Duodenal mucosa (tissue), 2 donors: ENCODE data around the gene RASGRP2.

Experiments
- H3K27ac ChIP-seq: one replicate; pipeline ENCODE4 v1.7.0; 2013; ENCODE audit warnings: low read depth, low read length
- H3K27me3 ChIP-seq, 2 donors: one replicate each; pipeline ENCODE4 v1.7.0; 2013; ENCODE audit warnings: low read length in 2 of 2, control low read depth in 1 of 2; ENCODE audit not compliant: insufficient read depth in 2 of 2, control insufficient read depth in 1 of 2
- H3K36me3 ChIP-seq, 2 donors: one replicate each; pipeline ENCODE4 v1.7.0; 2013; ENCODE audit warnings: low read length in 2 of 2, control low read depth in 1 of 2; ENCODE audit not compliant: insufficient read depth in 2 of 2, control insufficient read depth in 1 of 2
- H3K4me1 ChIP-seq, 2 donors: one replicate each; pipeline ENCODE4 v1.7.0; 2013; ENCODE audit warnings: low read length in 2 of 2, control low read depth in 1 of 2; ENCODE audit not compliant: insufficient read depth in 2 of 2, control insufficient read depth in 1 of 2
- H3K4me3 ChIP-seq, 2 donors: one replicate each; pipeline ENCODE4 v1.7.0; 2013; ENCODE audit warnings: low read length in 2 of 2, low read depth in 1 of 2
- H3K9ac ChIP-seq, 2 donors: one replicate each; pipeline ENCODE4 v1.7.0; 2013; ENCODE audit warnings: low read length in 2 of 2, low read depth in 1 of 2
- H3K9me3 ChIP-seq, 2 donors: one replicate each; pipeline ENCODE4 v1.7.0; 2013; ENCODE audit warnings: low read length in 2 of 2, control low read depth in 1 of 2; ENCODE audit not compliant: control insufficient read depth in 1 of 2

Gene RASGRP2

DNA sequence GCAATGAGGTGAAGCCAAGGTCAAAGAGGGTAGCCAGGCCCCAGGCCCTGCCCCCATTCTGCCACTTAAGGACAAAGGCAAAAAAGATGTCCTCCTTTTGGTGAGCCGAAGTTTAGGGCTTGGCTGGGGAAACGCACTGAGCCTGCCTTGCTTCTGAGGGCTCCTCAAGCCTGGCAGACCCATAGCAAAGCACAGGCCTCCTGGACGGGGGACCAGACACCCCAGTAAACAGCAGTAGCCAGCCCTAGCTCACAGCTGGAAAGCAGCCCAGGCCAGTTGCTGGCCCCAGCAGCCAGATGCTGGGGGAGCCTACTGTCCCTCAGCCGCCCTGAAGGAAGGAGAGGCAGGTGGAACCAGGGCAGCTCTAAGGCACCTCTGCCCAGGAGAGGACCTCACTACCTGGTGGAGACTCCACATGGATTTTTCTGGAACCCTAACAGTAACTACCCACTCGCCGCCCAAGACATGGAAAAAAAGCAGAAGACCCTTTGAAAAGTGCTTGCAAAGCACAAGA lies 19.6 kb upstream of the RASGRP2 start:
- H3K9me3 ChIP-seq = no peaks in the 10 kb centered on the region
- no peak overlapping the region for H3K9ac ChIP-seq
- no peaks in the 10 kb centered on the region for H3K27me3 ChIP-seq
- no peak overlapping the region for H3K4me3 ChIP-seq
- peaks cover 0 to 19% of the 10 kb centered on the region in 2 donors for H3K4me1 ChIP-seq
- H3K27ac ChIP-seq = no peak overlapping the region
- H3K36me3 ChIP-seq = peaks cover 47 to 65% of the 10 kb centered on the region in 2 donors

- no peak overlapping the region for H3K27ac ChIP-seq
- no peak overlapping the region for H3K4me3 ChIP-seq
- peaks cover 40 to 58% of the 10 kb centered on the region in 2 donors for H3K36me3 ChIP-seq
- H3K9ac ChIP-seq = peak overlapping the region in 1 of 2 donors; percentile 12
- no peaks in the 10 kb centered on the region for H3K9me3 ChIP-seq
- no peaks in the 10 kb centered on the region for H3K27me3 ChIP-seq
- H3K4me1 ChIP-seq = peaks cover 0 to 19% of the 10 kb centered on the region in 2 donors
Measured at GRCh38 chr11:64762674-64763525, 19.0 kb upstream of the RASGRP2 start.

DNA sequence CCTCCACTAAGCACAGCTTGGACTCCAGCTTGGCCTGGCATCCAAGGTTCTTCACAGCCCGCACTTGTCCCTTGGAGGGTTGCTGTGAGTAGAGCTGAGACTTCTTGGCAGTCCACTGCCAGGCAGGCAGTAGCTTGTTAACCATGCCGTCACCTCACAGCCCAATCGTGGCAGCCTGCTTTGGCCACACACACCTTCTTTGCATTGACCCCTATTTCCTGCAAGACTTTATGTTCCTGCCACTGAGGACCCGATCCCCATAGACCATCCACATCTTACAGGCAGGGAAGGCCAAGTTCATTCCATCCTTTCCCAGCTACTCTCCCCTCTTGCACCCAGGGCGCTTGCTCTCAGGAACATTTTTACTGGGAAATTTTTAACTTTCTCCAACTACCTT lies 18.3 kb upstream of the RASGRP2 start:
- Histone ChIP-seq H3K27me3 (no peaks in the 10 kb centered on the region), H3K27ac (no peak overlapping the region), H3K4me3 (no peak overlapping the region), H3K4me1 (peaks cover 0 to 19% of the 10 kb centered on the region in 2 donors), H3K9ac (no peak overlapping the region), H3K36me3 (peaks cover 34 to 52% of the 10 kb centered on the region in 2 donors), H3K9me3 (no peaks in the 10 kb centered on the region)

GRCh38 chr11:64760759-64761420 lies 16.9 kb upstream of the RASGRP2 start:
- no peak overlapping the region for H3K27ac ChIP-seq
- H3K4me1 ChIP-seq = peaks cover 0 to 19% of the 10 kb centered on the region in 2 donors

GRCh38 chr11:64759722-64760719 lies 16.1 kb upstream of the RASGRP2 start, which contains the start of gene PYGM:
TSS of gene PYGM (minus strand) at chr11:64759974. CDS start at chr11:64759898, 76 bp downstream.
- H3K36me3 ChIP-seq = peaks cover 26 to 34% of the 10 kb centered on the region in 2 donors
- no peak within 1 kb of the TSS for H3K4me3 ChIP-seq
- no peaks in the 10 kb centered on the region for H3K9me3 ChIP-seq
- H3K27ac ChIP-seq = no peak within 1 kb of the TSS
- H3K9ac ChIP-seq = no peak within 1 kb of the TSS
- H3K27me3 ChIP-seq = no peaks in the 10 kb centered on the region
- peaks cover 0 to 18% of the 10 kb centered on the region in 2 donors for H3K4me1 ChIP-seq

More at GRCh38 chr11:64760759-64761420, 16.9 kb upstream of the RASGRP2 start:
- H3K4me3 ChIP-seq = no peak overlapping the region
- no peaks in the 10 kb centered on the region for H3K27me3 ChIP-seq
- no peak overlapping the region for H3K9ac ChIP-seq
- H3K9me3 ChIP-seq = no peaks in the 10 kb centered on the region
- peaks cover 31 to 41% of the 10 kb centered on the region in 2 donors for H3K36me3 ChIP-seq

DNA sequence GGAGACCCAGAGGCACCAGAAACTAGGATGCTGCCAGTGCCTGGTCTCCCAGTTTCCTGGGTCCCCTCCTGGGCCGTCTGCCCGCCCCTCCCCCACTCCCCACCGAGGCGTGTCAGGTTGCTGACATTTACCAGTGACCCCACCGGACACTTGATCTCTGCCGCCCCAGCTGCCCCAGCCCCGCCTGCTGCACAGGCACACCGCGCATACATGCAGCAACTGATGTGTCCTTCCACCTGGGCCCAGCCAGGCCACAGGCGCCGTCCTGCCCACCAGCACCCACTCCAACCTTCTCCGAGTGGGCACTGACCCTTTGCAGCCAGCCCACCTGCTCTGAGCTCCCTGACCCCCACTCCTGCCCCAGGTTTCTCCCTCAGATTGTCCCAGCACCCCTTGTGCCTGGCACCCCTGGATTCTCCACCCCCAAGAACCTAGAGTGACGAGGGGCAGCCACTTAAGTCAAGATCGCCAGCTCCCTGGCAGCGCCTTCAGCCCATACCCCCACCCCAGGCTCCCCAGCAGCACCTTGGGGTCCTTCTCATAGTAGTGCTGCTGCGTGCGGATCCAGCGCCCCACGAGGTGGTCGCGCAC lies 15.3 kb upstream of the RASGRP2 start:
- no peak overlapping the region for H3K27ac ChIP-seq

GRCh38 chr11:64758330-64759079 lies 14.6 kb upstream of the RASGRP2 start:
- Histone ChIP-seq H3K9me3 (no peaks in the 10 kb centered on the region), H3K36me3 (peaks cover 14 to 20% of the 10 kb centered on the region in 2 donors), H3K9ac (no peak overlapping the region), H3K27me3 (no peaks in the 10 kb centered on the region), H3K4me1 (peaks cover 0 to 12% of the 10 kb centered on the region in 2 donors), H3K4me3 (no peak overlapping the region), H3K27ac (no peak overlapping the region)

More for the DNA sequence above, 15.3 kb upstream of the RASGRP2 start:
- no peak overlapping the region for H3K4me3 ChIP-seq
- H3K4me1 ChIP-seq = peaks cover 0 to 12% of the 10 kb centered on the region in 2 donors
- no peak overlapping the region for H3K9ac ChIP-seq
- H3K9me3 ChIP-seq = no peaks in the 10 kb centered on the region
- peaks cover 19 to 27% of the 10 kb centered on the region in 2 donors for H3K36me3 ChIP-seq
- H3K27me3 ChIP-seq = no peaks in the 10 kb centered on the region

DNA sequence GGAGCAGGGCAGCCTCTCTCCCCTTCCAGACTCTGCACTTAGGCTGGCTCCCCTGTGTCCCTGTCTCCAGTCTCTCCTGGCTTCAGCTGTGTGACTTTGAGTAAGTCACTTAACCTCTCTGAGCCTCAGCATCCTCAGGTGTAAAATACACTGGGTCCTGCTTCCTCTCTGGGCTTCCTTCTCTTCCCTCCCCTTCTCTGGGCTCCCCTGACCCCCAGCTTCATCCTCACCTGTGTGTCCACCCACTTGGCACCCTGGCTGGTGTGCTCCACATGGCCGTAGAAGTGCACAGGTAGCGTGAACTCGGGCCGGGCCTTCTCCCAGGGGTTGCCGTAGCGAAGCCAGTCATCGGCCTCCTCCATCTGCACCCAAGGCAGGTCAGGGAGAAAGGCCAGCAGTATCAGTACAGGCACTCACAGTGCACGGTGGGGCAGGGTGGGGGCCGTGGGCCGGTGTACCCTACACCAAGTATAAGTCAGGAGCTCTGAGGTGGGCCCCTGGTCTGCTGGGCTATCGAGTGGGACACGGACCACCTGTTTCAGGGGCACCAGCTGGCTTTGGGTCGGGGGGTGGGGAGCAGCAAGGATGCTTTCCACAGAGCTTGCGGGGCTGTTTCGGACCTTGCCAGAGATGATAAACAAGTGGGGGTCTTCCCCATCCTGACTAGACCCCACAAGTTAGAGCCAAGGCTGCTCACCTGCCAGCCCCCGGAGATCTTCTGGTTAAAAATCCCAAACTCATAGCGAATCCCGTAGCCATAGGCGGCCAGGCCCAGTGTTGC lies 13.8 kb upstream of the RASGRP2 start:
- H3K27ac ChIP-seq = no peak overlapping the region
- no peak overlapping the region for H3K9ac ChIP-seq
- no peak overlapping the region for H3K4me3 ChIP-seq
- H3K9me3 ChIP-seq = no peaks in the 10 kb centered on the region
- peaks cover 0 to 6% of the 10 kb centered on the region in 2 donors for H3K4me1 ChIP-seq
- peaks cover 8 to 12% of the 10 kb centered on the region in 2 donors for H3K36me3 ChIP-seq
- no peaks in the 10 kb centered on the region for H3K27me3 ChIP-seq
